Measurements from ENCODE around the gene BPIFB2. TPM values are rescaled to one million over a fixed set of nuclear protein-coding genes. Genes with fewer than 3 reads are reported as not detected.

BPIFB2 gene
- total and polyA plus RNA-seq, 2 donors (not counting 3 experiments of a cell fraction or from before 2014, with no cell fraction given), result not detected

GRCh38 chr20:32983459-32984112 is 23.9 kb upstream of the BPIFB2 start:
- DNase-seq (ENCODE audit: low read depth, low spot score) (no peak), FAIRE-seq (no peak)
- no peak for TF ChIP-seq JUN (IDR thresholded peaks at IDR 0.05; ENCODE audit: borderline replicate concordance, insufficient read depth, insufficient read length, low read depth)
- TF ChIP-seq EZH2 (IDR thresholded peaks at IDR 0.05; ENCODE audit: borderline replicate concordance, low read depth, low read length, severe bottlenecking), result no peak
- TF ChIP-seq MAX (IDR thresholded peaks at IDR 0.05; ENCODE audit: insufficient read depth, insufficient read length), result no peak
- TF ChIP-seq POLR2A (IDR thresholded peaks at IDR 0.05; ENCODE audit: low read depth, low read length), result no peak
- no peak for TF ChIP-seq POLR2AphosphoS5 (IDR thresholded peaks at IDR 0.05; ENCODE audit: insufficient read depth, low read depth, low read length)
- TF ChIP-seq, protein P1, sequence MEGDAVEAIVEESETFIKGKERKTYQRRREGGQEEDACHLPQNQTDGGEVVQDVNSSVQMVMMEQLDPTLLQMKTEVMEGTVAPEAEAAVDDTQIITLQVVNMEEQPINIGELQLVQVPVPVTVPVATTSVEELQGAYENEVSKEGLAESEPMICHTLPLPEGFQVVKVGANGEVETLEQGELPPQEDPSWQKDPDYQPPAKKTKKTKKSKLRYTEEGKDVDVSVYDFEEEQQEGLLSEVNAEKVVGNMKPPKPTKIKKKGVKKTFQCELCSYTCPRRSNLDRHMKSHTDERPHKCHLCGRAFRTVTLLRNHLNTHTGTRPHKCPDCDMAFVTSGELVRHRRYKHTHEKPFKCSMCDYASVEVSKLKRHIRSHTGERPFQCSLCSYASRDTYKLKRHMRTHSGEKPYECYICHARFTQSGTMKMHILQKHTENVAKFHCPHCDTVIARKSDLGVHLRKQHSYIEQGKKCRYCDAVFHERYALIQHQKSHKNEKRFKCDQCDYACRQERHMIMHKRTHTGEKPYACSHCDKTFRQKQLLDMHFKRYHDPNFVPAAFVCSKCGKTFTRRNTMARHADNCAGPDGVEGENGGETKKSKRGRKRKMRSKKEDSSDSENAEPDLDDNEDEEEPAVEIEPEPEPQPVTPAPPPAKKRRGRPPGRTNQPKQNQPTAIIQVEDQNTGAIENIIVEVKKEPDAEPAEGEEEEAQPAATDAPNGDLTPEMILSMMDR (IDR thresholded peaks at IDR 0.05; ENCODE audit: extremely low read depth in 1 of 2, insufficient read depth in 1 of 2, low read depth in 1 of 2, low read length in 2 of 2), result no peak
- no peak for TF ChIP-seq MYC (IDR thresholded peaks at IDR 0.05; ENCODE audit: low read depth, low read length)
- TF ChIP-seq FOS (IDR thresholded peaks at IDR 0.05; ENCODE audit: borderline replicate concordance, insufficient read depth, low read length), result no peak
- TF ChIP-seq GATA2 (IDR thresholded peaks at IDR 0.05; ENCODE audit: insufficient read depth, insufficient read length, low read depth, low read length), result no peak
- no peaks in the 10 kb centered on the region for H3K79me2 ChIP-seq (ENCODE audit: control insufficient read depth, insufficient read depth, low read length)
- no peak overlapping the region for H3K4me2 ChIP-seq (ENCODE audit: insufficient read depth, low read length)
- no peak overlapping the region for H3K9ac ChIP-seq (replicated peaks; ENCODE audit: extremely low read depth, insufficient read depth, low read length)
- BruUV-seq (replicated peaks), result no TSS peak
- CTCF ChIA-PET, result no interaction called here
- no peaks in the 10 kb centered on the region for H3K27me3 ChIP-seq (ENCODE audit: control insufficient read depth in 2 of 2, insufficient read depth in 2 of 2, low read length in 2 of 2)
- intact Hi-C loops (cut with micrococcal nuclease), result no loop called here
- H3K4me3 ChIP-seq (replicated peaks in 1 of 3; ENCODE audit: insufficient read depth in 1 of 3, low read depth in 1 of 3, low read length in 3 of 3), result no peak overlapping the region
- H3K9me1 ChIP-seq (replicated peaks; ENCODE audit: control insufficient read depth, extremely low read depth, insufficient read depth, low read length), result no peaks in the 10 kb centered on the region
- POLR2A ChIA-PET, result no interaction called here
- H2AFZ ChIP-seq (ENCODE audit: low read depth, low read length), result no peak overlapping the region
- H4K20me1 ChIP-seq (replicated peaks; ENCODE audit: control insufficient read depth, extremely low read depth, insufficient read depth, low read length), result no peaks in the 10 kb centered on the region
- dilution Hi-C loops (cut with MboI; ENCODE audit: extremely low pct_ligation_motif_present, low sequenced_read_pairs), result no loop called here
- no peaks in the 10 kb centered on the region for H3K9me3 ChIP-seq (replicated peaks; ENCODE audit: control insufficient read depth, insufficient read depth, low read length)
- H3K36me3 ChIP-seq (ENCODE audit: control insufficient read depth in 2 of 2, extremely low read depth in 1 of 2, insufficient read depth in 2 of 2, low read length in 2 of 2), result no peaks in the 10 kb centered on the region
- no peaks in the 10 kb centered on the region for H3K4me1 ChIP-seq (ENCODE audit: control insufficient read depth, extremely low read depth, insufficient read depth, low read length)
- H3K27ac ChIP-seq (ENCODE audit: insufficient read depth, low read depth, low read length), result no peak overlapping the region

All from endothelial cell of umbilical vein (primary cell).